Globus pallidus (tissue), 1 donor: ENCODE data around the gene GOLGA6C.
"Not testable (repeated sequence)": the region's sequence is repeated elsewhere in the genome, so short reads cannot be mapped to it uniquely, and the experiment has no call there.

ENCODE experiments used
- DNase-seq: peaks from one replicate; pipeline ENCODE4 v3.0.0-alpha.2; 2015; ENCODE audit warnings: low spot score

GOLGA6C gene

GRCh38 chr15:75319231-75319897 lies 61.2 kb downstream of the GOLGA6C start:
- not testable (repeated sequence) for DNase-seq
